NCI-H446 treated with DMSO at 0.1 percent for 48 hours (cell line): Measurements from ENCODE around the gene P2RX2.

Experiments used
- DNase-seq: peaks from one replicate; lab custom pipeline; 2025; lab: John Stamatoyannopoulos, UW

P2RX2 gene

GRCh38 chr12:132638541-132639408 lies 20.2 kb downstream of the P2RX2 start:
- no peak for DNase-seq

DNA sequence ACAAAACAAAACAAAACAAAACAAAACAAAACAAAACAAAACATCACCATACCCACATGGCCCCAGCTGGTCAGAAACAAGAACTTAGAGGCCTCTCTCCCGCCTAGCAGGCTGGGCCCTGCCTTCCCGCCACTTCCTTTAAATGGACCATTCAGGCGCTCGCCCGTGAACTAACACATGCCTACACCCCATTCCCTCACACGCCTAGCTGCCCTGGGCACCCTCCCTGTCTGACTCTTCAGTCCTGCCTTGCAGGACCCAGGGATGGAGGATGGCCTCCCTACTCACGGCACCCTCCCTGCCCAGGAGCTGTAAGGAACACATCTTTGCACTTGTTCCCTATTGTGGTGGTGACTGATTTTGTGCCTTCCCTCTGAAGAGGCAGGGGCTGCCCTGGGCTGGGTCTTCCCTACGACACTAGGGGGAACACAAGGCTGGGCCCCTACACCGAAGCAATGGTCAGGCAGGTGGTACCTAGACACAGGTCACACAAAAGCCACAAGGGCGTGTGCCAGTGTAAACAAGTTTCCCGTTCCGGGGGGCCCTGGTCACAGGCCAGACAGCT lies 21.5 kb downstream of the P2RX2 start:
- no peak for DNase-seq

- no peak for DNase-seq
Measured at GRCh38 chr12:132640936-132641335, 22.4 kb downstream of the P2RX2 start.

- DNase-seq: no peak
Measured at GRCh38 chr12:132641811-132642650, 23.5 kb downstream of the P2RX2 start.

DNA sequence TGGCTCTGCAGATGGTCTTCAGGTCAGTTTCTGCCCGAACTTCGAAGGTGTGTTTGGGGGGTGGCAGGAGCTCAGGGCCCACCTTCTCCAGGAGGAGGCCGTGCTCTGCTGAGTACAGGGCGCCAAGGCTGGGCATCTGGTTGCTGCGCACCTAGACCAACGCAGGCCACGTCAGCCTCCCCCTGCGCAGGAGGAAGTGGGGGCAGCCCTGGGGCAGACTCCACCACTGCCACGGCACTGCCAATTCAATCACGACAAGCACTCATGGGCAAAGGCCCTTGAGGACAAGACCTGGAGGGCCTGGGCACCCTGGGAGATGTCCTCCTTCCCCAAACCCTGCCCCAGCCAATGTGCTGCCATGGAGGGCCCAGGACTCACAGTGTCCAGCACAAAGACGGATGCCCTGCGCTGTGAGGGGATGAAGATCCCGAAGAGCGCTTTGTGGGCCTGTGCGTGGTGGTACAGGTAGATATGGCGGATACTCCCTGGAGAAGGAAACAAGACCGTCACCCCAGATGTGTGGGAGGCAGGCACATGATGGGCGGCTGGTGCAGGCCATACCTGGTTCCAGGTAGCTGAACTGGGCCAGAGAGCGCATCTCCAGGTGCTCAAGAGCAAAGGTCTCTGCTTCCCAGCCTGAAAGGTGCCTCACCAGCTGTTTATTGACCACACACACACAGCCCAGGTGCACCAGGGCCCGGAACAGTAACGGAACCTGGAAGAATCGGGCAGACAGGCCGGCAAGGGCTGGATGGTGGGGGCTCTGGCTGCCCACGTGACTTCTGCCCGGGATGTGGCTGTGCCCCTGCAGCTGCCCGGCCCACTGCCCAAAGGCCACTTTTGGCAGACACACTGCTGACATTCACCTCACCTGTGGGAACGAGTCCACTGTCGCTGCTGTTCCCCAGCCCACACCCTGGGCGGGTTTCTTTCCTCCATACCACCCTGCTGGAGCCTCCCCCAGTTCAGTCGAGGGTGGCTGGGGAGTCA lies 24.6 kb downstream of the P2RX2 start:
- DNase-seq: no peak

- no peak for DNase-seq
Measured at GRCh38 chr12:132646850-132647249, 28.3 kb downstream of the P2RX2 start.

GRCh38 chr12:132647858-132648257 lies 29.3 kb downstream of the P2RX2 start:
- DNase-seq: no peak

GRCh38 chr12:132648616-132649225 lies 30.1 kb downstream of the P2RX2 start:
- DNase-seq: no peak

- no peak for DNase-seq
Measured at GRCh38 chr12:132649226-132649945, 30.8 kb downstream of the P2RX2 start.

DNA sequence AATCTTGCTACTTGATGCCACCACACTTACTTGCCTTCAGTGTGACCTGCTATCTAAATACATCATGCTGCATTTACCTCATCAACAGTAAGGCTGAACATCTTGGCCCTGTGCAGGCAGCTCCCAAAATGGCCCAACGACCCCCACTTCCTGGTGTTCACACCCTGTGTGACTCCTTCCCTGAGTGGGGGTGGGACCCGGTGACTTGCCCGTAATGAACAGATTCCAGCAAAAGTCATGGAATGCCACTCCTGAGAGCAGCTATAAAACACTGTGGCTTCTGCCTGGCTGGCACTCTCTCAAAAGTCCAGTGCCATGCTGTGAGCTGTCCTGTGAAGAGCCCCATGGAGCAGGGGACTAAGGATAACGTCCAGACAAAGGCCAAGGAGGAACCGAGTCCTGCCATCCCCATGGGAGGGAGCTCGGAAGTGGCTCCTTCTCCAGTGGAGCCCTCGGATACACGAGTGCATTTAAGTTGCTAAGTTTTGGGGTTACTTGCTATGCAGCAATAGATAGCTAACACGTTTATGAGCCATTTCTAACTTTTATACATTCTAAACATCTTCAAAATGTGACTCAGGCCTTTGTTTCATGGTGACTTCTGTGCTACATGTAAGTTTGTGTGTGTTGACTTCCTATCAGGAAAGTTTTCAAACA lies 33.0 kb downstream of the P2RX2 start:
- DNase-seq: peak; percentile 100

DNA sequence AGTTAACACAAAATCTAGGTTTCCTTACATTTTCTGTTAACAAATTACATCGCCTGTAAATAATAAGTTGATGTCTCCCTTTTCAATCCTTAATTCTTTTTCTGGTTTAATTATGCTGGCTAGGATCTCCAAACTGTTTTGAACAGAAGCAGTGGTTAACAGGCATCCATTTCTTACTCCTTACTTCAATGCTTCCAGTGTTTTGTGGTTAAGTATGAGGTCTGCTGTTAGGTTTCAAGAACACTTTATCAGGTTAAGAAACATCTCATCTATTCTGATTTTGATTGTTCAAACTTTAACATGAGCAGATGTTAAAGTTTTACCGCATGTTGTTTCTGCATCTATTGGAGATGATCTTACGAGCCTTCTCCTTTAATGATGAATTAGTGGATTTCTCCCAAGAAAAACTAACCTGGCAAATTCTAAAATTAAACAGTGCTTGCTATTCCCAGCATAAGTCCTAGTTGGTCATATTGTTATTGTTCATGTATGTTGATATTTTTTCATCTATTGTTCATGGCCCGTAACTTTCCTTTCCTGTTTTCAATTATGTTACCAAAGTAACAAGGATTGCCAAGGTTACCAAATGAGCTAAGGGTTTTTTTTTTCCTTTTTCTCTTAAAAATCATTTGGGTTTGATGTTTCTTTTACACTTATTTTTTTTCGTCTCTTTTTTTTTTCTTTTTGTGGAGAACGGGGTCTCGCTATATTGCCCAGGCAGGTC lies 35.2 kb downstream of the P2RX2 start:
- DNase-seq: no peak

DNA sequence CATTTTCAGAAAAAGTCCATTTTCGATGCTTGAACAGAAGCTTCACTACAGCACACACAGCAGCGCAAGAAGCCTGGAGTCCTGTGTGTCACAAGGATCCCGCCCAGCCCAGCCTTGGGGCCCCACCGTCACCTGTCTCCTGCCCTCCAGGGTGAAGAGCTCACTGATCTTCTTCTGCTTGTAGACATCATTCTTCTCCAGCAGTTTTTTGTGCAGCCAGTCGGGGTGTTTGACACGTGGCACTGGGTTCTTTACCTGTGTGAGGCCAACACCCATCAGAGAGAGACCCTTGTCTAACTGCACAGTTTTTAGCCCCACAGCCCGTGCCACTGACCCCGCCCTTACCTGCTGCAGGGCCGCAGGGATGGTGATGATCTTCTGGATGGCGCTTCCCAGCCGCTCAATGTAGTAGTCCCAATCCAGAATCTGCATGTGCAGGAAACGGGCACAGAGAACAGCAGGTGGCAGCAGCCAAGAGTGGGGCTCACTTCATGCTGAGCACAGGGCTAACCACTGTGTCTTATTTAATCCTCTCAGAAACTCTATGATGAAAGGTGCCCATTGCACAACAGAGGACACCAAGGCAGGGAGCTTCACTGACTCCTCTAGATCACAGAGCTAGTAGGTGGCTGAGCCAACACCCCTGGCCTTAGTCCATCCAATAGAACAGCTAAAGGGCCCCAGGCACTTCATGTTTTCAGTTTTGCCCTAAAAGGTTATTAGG lies 38.6 kb downstream of the P2RX2 start:
- no peak for DNase-seq

DNA sequence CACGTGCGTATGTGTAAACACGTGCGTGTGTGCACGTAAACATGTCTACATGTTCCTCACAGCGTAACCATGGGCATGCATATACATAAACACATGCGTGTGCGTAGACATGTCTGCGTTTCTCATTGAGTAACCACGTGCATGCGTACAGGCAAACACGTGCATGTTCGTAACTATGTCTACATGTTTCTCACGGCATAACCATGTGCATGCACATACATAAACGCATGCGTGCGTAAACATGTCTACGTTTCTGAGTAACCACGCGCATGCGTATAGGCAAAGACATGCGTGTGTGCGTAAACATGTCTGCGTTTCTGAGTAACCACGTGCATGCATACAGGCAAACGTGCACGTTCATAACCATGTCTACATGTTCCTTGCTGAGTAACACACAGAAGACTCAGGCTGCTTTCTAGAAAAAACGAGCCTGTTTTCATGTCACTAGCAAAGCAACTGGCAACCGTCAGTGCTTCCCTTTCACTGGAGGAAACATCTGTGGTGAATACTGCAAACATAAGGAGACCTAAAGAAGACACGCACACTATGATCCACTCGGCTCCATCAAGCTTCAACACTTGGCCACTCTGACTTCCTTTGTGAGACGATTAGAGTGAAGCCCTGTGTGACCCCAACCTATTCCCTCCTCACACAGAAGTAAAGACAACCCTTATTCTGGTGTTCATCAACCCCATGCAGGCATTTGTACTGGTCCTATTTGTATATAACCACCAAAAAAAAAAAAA lies 39.7 kb downstream of the P2RX2 start:
- no peak for DNase-seq

- DNase-seq: no peak
Measured at GRCh38 chr12:132659146-132659545, 40.6 kb downstream of the P2RX2 start.

- DNase-seq: no peak
Measured at GRCh38 chr12:132660052-132660451, 41.5 kb downstream of the P2RX2 start.

DNA sequence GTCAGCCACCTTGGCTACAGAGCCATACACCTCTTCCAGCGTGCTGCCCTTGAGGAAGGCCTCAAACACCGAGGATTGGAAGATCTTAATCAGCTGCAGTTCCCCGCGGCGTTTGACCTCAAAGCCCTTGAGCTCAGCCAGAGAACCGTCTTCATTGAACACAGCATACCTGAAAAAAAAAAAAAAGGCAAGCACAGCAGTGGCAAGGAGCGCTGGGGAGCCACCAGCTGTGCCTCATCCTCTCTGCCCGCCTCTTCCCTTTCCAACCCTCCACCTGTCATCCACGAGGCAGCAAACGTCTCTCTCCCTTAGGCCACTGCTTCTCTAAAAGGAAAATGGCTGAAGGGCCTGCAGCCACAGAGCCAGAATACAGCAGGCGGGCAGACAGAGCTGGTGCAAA lies 42.4 kb downstream of the P2RX2 start:
- DNase-seq: no peak

GRCh38 chr12:132661972-132662371 lies 43.4 kb downstream of the P2RX2 start:
- no peak for DNase-seq
